Measurements from ENCODE around the gene GRAMD4.
A peak's percentile ranks its signal among the peaks of the same experiment; 100 is the strongest.

GRAMD4 gene

DNA sequence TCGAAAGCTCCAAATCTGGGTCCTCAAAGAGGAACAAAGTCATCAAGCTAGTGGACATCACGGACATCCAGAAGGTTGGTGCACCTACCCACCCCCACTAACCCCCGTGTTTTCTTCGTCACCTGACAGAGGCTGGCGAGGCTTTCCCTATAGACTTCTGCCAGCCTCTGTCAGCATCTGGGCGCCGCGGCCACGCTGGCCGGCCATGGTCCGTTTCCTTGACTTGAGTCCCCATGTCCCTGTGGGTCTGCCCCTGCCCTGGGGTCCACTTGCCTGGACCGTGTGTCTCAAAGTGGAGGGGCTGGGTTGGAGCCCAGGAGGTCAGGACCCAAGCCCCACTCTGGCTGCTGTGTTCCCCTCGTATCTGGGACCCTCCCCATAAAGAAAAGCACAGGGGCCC lies 55.3 kb downstream of the GRAMD4 start:
- DNase-seq: no peak

- no peak for DNase-seq
Observed at GRCh38 chr22:46675938-46676337, 55.8 kb downstream of the GRAMD4 start.

DNA sequence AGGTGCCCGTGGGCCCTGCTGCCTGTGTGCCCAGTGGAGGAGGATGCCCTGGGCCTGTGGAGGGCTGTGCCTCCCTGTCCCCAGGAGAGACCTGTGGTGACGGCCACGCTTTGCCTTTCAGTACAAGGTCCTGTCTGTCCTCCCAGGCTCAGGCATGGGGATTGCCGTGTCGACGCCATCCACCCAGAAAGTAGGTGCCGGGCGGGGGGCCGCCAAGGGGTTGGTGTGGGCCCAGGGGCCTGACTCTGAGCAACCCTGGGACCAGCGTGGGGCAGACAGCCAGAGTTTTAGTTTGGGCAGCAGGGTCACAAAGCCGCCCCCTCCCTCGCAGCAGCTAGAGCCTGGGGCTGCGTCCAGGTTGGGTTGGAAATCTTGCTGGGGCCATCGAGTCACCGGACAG lies 56.3 kb downstream of the GRAMD4 start:
- DNase-seq: no peak

DNA sequence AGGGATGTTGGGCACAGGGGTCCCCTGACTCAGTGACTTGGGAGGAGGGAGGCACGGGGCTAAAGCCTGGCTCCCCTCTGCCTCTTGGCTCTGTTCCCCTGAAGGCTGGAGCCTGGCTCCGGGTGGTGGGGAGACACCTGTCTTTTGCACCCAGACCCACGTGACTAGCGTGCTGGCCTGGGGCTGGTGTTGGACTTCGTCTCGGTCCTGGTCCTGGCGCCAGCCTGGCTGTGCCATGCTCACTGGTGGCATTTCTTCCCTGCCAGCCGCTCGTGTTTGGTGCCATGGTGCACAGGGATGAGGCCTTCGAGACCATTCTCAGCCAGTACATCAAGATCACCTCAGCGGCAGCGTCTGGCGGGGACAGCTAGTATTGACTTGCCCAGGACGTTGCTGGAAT lies 56.7 kb downstream of the GRAMD4 start:
- DNase-seq: no peak

GRCh38 chr22:46677323-46678002 lies 57.3 kb downstream of the GRAMD4 start:
- DNase-seq: no peak

DNA sequence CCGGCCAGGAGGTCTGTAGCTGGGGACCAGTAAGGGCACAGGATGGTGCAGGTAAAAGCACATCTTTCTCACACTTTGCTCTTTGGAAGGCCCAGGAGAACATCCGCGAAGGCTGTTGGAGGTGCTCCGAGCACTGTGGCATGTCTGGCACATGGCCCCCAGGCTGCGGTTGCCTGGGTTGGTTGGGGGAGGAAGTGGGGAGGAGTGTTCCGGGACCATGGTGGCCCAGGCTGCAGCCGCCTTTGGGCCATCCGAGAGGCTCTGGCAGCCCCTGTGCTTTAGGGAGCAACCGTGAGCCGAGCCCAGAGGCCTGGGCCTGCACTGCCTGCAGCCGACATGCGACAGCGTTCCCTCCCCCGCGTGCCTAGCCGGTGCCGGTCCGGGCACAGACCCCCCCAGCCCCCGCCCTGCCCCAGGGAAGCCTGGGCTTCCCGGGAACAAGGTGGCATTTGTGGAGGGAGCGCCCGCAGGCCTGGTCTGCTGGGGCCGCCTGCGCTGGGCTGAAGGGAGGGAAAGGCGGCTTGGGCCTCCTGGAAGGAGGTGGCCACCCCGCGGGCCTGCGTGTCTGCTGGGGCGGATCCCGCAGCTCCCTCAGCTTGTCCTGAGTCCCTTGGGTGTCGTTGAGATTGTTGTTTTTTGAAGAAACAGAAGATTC lies 57.9 kb downstream of the GRAMD4 start:
- DNase-seq: no peak

GRCh38 chr22:46678785-46679700 lies 58.9 kb downstream of the GRAMD4 start:
- no peak for DNase-seq

DNA sequence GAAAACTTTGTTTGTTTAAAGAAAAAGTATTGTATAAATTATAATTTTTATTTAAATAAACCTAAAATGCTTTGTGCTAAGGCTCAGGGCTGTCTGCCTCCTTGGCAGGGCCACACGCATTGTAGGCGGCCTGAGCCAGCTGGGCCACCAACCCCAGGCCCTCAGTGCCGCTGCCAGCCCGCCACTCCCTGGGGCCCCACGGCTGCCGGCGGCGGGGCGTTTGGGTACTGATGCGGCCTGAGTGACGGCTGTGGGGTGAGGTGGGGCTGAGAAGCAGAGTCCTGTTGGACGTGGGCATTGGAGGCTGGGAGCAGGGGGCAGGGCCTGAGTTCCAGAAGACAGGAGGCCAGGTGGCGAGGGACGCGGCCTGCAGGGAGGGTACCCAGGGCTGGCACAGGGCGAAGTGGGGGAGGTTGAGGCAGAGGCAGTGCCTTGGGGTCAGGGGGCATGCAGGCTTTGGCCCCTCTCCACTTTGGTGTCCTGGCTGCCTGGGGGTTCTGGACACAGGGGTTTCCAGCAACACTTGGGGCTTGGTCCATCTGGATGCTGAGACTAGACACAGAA lies 59.6 kb downstream of the GRAMD4 start:
- DNase-seq: no peak

DNA sequence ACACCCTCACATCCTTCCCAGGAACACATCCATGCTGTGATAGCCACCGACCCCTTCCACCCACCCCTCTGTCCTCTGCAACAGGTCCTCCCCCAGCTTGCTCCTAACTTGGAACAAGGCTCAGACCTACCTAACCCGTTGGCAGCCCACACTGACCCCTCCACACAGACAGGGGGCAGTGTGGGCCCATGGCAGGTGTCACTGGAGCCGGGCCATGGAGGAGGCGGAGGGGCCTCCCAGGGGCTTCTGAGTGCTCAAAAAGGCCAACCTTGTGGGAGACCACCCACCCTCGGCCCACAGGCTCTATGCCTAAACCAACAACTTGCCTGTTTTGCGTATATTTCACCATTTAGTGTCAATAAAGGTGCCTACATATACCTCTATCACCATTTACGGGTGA lies 60.8 kb downstream of the GRAMD4 start:
- no peak for DNase-seq

GRCh38 chr22:46682011-46682731 lies 62.0 kb downstream of the GRAMD4 start:
- DNase-seq: no peak

DNA sequence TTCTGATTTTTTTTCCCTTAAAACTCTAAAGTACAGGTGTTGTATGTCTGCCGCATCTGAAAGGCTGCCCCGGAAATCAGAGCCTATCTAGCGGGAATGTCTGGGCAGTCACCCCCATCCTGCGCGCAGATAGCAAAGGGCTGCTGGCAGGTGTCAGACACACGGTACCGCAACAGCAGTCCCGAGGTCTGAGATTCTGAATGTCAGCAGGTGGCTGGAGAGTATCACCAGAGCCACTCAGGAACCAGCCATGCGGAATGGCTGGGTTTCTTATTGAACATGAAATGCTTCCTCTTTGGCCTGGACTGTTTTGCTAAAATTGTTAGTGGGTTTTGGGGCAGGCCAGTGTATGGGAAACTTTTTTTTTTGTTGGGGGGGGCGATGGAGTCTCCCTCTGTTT lies 64.5 kb downstream of the GRAMD4 start:
- peak; percentile 67 for DNase-seq

DNA sequence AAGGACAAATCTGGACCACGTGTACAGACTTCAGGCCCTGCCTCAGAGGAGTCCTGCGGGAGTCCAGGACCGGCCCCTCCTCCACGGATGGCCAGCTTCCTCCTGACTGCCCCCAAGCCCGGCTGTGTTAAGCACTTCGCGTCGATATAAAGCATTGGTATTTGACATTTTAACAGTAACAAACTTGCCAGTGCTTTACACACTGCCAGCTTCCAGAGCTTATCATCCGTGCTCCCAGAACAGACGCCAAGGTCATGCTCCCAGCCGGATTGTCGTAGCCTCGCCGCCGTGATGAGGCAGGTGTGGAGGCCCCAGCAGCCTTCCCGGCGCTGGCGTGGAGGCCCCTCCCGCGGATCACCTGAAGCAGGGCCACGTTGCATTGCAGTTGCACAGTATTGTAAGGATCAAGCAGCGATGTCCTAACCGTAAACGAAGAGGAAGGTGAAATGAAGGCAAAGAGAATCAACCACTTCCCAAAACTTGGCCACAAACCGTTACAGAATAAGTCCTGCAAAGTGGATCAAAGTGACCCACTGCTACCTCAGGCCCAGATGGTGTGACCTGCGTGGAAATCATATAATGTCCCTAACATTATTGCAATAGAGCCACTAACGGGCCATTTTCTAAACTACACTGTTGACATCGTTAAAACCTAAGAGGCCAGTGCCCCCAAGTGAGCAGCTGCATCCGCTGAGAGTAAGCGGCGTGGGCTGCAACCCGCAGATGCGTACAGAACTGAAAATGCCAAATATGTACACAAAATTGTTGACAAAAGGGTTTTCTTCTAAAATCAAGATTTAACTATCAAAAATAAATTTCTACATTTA lies 66.2 kb downstream of the GRAMD4 start:
- no peak for DNase-seq

GRCh38 chr22:46687048-46687444 lies 66.9 kb downstream of the GRAMD4 start:
- DNase-seq: no peak

GRCh38 chr22:46687460-46687859 lies 67.3 kb downstream of the GRAMD4 start:
- no peak for DNase-seq

GRCh38 chr22:46688949-46689348 lies 68.8 kb downstream of the GRAMD4 start:
- no peak for DNase-seq

DNA sequence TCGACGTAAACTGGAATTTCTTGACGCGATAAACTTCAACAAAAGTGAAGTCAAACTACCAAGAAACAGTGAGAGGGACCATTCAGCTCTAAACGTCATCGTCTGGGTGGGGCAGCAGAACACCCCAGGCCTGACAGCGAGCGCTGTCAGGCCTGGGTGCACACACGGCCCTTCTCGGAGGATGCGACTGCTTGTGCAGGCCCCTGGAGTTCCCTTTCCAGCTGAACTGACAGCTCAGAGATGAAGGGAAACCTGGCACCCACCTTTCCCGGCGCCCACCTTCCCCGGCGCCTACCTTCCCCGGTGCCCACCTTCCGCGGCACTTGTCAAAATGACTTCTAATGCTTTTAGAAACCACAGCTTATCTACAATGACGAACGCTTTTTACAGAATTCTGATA lies 70.0 kb downstream of the GRAMD4 start:
- DNase-seq: no peak

DNA sequence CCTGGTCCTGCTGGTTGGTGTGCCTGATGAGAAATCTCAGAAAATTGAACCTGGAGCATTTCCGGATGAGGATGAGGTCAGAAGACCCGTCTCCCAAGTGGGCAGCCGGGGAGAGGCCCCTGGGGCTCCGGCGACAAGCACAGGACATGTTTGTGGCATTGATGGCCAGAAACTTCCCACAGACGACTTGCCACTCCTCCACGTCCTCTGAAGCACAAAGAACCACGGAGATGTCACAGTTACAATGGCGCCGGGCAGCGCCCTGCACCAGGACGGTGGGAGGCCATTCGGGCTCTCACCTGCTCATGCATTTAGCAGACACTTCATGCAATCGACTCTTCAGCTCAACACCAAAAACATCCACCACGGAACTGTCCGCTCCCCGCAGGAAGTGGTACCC lies 71.4 kb downstream of the GRAMD4 start:
- no peak for DNase-seq

DNA sequence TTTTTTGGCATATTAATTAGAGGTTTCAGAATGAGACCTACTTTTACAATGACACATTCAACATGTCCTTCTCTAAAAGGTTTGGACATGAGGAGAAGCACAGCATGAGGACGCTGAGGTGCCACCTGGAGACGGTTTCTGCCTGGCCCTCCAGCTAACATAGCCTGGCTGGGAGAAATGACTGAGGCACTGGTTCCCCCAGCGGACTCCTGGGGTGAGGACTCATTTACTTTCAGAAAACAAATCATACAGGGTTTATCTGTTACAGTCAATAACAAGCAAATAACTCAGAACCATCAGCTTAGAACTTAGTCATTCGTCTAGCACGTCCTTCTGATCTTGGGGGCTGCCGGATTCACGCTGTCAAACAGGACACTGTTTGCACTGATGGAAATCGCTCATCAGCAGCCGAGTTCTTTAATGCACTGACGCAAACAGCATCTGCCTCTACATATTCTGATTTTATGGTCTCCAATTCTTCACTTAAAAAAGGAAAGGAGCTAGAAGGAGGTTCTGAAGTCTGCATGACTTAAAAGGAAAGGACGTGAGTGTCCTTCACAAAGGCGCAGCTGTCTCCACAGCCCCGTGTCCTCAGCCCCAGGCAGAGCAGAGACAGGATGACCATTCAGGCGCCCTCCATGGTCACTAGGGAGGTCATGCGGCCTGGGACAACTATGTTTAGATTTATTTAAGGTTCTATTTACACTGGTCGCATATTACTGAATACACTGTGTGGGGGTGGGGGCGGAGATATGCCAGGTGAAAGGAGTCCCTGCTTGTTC lies 73.6 kb downstream of the GRAMD4 start:
- DNase-seq: no peak

DNA sequence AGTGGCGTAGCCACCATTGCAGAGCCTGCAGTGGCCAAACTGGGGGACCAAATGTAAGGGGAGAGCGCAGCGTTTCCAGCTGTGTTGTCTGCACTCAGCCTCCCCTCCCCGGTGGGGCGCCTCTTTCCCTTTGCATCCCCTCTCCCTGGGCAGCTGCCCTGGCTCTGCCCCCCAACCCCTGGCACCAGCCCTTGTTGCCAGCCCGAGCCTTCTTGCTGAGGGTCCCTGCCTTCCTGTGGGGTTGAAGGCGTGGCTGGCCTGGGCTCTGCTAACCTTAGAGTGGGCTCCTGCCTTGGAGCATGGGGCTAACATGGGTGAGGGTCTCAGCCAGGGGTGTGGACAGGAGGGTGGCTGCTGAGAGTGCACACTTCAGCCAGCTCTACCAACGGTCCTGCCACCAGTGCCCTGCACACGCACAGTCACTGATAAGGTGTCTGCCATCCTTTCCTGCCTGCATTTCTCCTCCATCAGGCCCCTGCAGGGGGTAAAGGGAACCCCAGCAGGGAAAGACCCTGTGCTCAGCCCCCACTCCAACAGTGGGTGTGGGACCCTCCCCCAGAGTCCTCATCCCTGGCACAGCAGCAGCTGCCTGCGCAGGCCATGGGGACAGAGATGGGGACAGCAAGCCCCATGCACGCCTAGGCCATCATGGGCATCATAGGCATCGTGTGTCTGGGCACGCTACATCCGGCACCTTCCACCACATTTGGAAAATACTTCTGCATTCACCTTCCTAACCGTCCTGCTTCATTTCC lies 74.4 kb downstream of the GRAMD4 start:
- no peak for DNase-seq

Measured in NCI-H2171 treated with DMSO at 0.1 percent for 48 hours (cell line).